HEK293 (cell line): ENCODE results near the gene GNPDA2.

Source experiments
- CTCF ChIP-seq: fragments of 450-650 bp; formaldehyde crosslinking; IDR thresholded peaks from 2 replicates; pipeline ENCODE4 v1.5.1; 2016; ENCODE audit warnings: missing biosample characterization, missing genetic modification characterization
- KLF1 ChIP-seq: fragments of 450-650 bp; formaldehyde crosslinking; IDR thresholded peaks from 2 replicates; pipeline ENCODE4 v1.5.1; 2016; ENCODE audit warnings: missing biosample characterization, missing genetic modification characterization
- OSR2 ChIP-seq: fragments of 450-650 bp; formaldehyde crosslinking; IDR thresholded peaks from 2 replicates; pipeline ENCODE4 v1.5.1; 2016; ENCODE audit warnings: missing biosample characterization, missing genetic modification characterization
- PRDM2 ChIP-seq: fragments of 450-650 bp; formaldehyde crosslinking; IDR thresholded peaks from 2 replicates; pipeline ENCODE4 v1.5.1; 2016; ENCODE audit warnings: missing biosample characterization, missing genetic modification characterization, borderline replicate concordance
- SCRT1 ChIP-seq: fragments of 450-650 bp; formaldehyde crosslinking; IDR thresholded peaks from 2 replicates; pipeline ENCODE4 v1.5.1; 2016; ENCODE audit warnings: missing biosample characterization, missing genetic modification characterization, borderline replicate concordance
- SCRT2 ChIP-seq: fragments of 450-650 bp; formaldehyde crosslinking; IDR thresholded peaks from 2 replicates; pipeline ENCODE4 v1.5.1; 2016; ENCODE audit warnings: missing biosample characterization, missing genetic modification characterization
- SP2 ChIP-seq: fragments of 450-650 bp; formaldehyde crosslinking; IDR thresholded peaks from 2 replicates; pipeline ENCODE4 v1.5.1; 2016; ENCODE audit warnings: missing biosample characterization, missing genetic modification characterization
- YY1 ChIP-seq: fragments of 450-650 bp; formaldehyde crosslinking; IDR thresholded peaks from 2 replicates; pipeline ENCODE4 v1.5.1; 2018; ENCODE audit warnings: missing biosample characterization, missing genetic modification characterization
- ZBTB48 ChIP-seq: fragments of 450-650 bp; formaldehyde crosslinking; IDR thresholded peaks from 2 replicates; pipeline ENCODE4 v1.5.1; 2016; ENCODE audit warnings: missing biosample characterization, missing genetic modification characterization
- ZFP3 ChIP-seq: fragments of 450-650 bp; formaldehyde crosslinking; IDR thresholded peaks from 2 replicates; pipeline ENCODE4 v1.5.1; 2016; ENCODE audit warnings: low read depth, missing biosample characterization, missing genetic modification characterization
- ZFP37 ChIP-seq: fragments of 450-650 bp; formaldehyde crosslinking; IDR thresholded peaks from 2 replicates; pipeline ENCODE4 v1.5.1; 2016; ENCODE audit warnings: missing biosample characterization, missing genetic modification characterization
- ZNF121 ChIP-seq: fragments of 450-650 bp; formaldehyde crosslinking; IDR thresholded peaks from 2 replicates; pipeline ENCODE4 v1.5.1; 2016; ENCODE audit warnings: missing biosample characterization, missing genetic modification characterization
- ZNF23 ChIP-seq: fragments of 450-650 bp; formaldehyde crosslinking; IDR thresholded peaks from 2 replicates; pipeline ENCODE4 v1.5.1; 2016; ENCODE audit warnings: missing biosample characterization, missing genetic modification characterization, borderline replicate concordance
- ZNF274 ChIP-seq, 2 experiments: fragments of 200-500 bp in 1 of 2; fragments of 450-650 bp in 1 of 2; sonication (Bioruptor generic) in 1 of 2; formaldehyde crosslinking in 1 of 2; IDR thresholded peaks; 2 replicates each; pipeline versions ENCODE4 v1.5.1 to v1.6.1; 2014 to 2016; ENCODE audit warnings: borderline replicate concordance in 1 of 2, inconsistent platforms in 1 of 2, low read length in 1 of 2, missing biosample characterization in 1 of 2, missing genetic modification characterization in 1 of 2
- ZNF416 ChIP-seq: fragments of 450-650 bp; formaldehyde crosslinking; IDR thresholded peaks from 2 replicates; pipeline ENCODE4 v1.5.1; 2016; ENCODE audit warnings: missing biosample characterization, missing genetic modification characterization
- ZNF501 ChIP-seq: fragments of 450-650 bp; formaldehyde crosslinking; IDR thresholded peaks from 2 replicates; pipeline ENCODE4 v1.5.1; 2016; ENCODE audit warnings: missing biosample characterization, missing genetic modification characterization
- ZNF513 ChIP-seq: fragments of 450-650 bp; IDR thresholded peaks from 2 replicates; pipeline ENCODE4 v1.5.1; 2018; ENCODE audit warnings: missing biosample characterization, missing genetic modification characterization
- ZNF670 ChIP-seq: fragments of 450-650 bp; formaldehyde crosslinking; IDR thresholded peaks from 2 replicates; pipeline ENCODE4 v1.5.1; 2016; ENCODE audit warnings: missing biosample characterization, missing genetic modification characterization, low read depth
- ZNF777 ChIP-seq: fragments of 450-650 bp; formaldehyde crosslinking; IDR thresholded peaks from 2 replicates; pipeline ENCODE4 v1.5.1; 2017; ENCODE audit warnings: missing biosample characterization, missing genetic modification characterization, borderline replicate concordance
- ZNF791 ChIP-seq: fragments of 450-650 bp; formaldehyde crosslinking; IDR thresholded peaks from 2 replicates; pipeline ENCODE4 v1.5.1; 2016; ENCODE audit warnings: missing biosample characterization, missing genetic modification characterization
- ZNF837 ChIP-seq: fragments of 450-650 bp; formaldehyde crosslinking; IDR thresholded peaks from 2 replicates; pipeline ENCODE4 v1.5.1; 2016; ENCODE audit warnings: missing biosample characterization, missing genetic modification characterization
- ZSCAN16 ChIP-seq: fragments of 450-650 bp; formaldehyde crosslinking; IDR thresholded peaks from 2 replicates; pipeline ENCODE4 v1.5.1; 2016; ENCODE audit warnings: missing biosample characterization, missing genetic modification characterization
- ZSCAN4 ChIP-seq: fragments of 450-650 bp; formaldehyde crosslinking; IDR thresholded peaks from 2 replicates; pipeline ENCODE4 v1.5.1; 2017; ENCODE audit warnings: missing biosample characterization, missing genetic modification characterization

GNPDA2 gene

GRCh38 chr4:44726038-44726871, at the start of gene GNPDA2 (continued):
- no peak for TF ChIP-seq KLF1 (tag by site-specific recombination)
- no peak for TF ChIP-seq SP2 (tag by site-specific recombination)
- TF ChIP-seq ZNF416, result no peak
- TF ChIP-seq ZNF837 (tag by site-specific recombination), result no peak
- 0 out of 2 replicates have a peak, but pooled peaks have one; percentile 64 for TF ChIP-seq ZNF501 (tag by site-specific recombination)
- no peak for TF ChIP-seq OSR2 (tag by site-specific recombination)
- TF ChIP-seq ZNF513, result no peak
- no peak for TF ChIP-seq ZNF791 (tag by site-specific recombination)
- 0 out of 2 replicates have a peak, but pooled peaks have one; percentile 9 for TF ChIP-seq ZFP37
- TF ChIP-seq SCRT2 (tag by site-specific recombination), result peak; percentile 25; the same call in 1 of the 2 replicates
- TF ChIP-seq PRDM2, result no peak
- peak; percentile 46; the same call in 1 of the 2 replicates for TF ChIP-seq ZNF777 (tag by site-specific recombination)
- TF ChIP-seq ZBTB48, result no peak
- no peak for TF ChIP-seq SCRT1 (tag by site-specific recombination)
- no peak for TF ChIP-seq ZNF670 (tag by site-specific recombination)
- TF ChIP-seq ZNF121 (tag by site-specific recombination), result no peak
- no peak for TF ChIP-seq ZFP3
- TF ChIP-seq ZSCAN4 (tag by site-specific recombination), result no peak
- TF ChIP-seq ZNF274 (IDR thresholded peaks at IDR 0.05; ENCODE audit: low read length), result no peak
- TF ChIP-seq ZNF274 (tag by site-specific recombination; IDR thresholded peaks at IDR 0.05; ENCODE audit: borderline replicate concordance), result no peak
- peak; percentile 79 for TF ChIP-seq CTCF (tag by site-specific recombination)
- TF ChIP-seq ZNF23, result no peak
- TF ChIP-seq YY1 (tag by site-specific recombination), result no peak
- TF ChIP-seq ZSCAN16 (tag by site-specific recombination), result no peak
